ENCODE data around the gene VPS37B.
A peak's percentile ranks its signal among the peaks of the same experiment; 100 is the strongest.

The VPS37B gene

DNA sequence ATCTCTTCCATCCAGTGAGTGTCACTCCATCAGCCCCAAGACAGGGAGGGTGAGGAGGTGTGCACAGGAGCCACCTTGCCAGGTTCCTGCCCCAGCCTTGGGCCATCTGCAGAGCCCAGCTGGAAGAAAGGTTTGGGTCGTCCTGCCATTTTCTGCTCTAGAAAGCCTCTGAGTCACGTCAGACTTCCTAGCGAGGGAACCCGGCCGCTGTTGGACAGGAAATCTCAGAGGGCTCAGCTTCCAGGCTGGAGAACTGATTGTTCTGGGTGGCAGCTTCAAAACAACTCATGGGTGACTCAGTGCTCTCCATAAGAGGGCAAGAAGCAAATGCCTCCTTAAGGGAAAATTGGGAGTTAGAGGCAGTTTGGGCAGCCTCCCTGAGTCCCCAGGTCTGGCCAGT, 44.1 kb downstream of the VPS37B start:
- DNase-seq: no peak

DNA sequence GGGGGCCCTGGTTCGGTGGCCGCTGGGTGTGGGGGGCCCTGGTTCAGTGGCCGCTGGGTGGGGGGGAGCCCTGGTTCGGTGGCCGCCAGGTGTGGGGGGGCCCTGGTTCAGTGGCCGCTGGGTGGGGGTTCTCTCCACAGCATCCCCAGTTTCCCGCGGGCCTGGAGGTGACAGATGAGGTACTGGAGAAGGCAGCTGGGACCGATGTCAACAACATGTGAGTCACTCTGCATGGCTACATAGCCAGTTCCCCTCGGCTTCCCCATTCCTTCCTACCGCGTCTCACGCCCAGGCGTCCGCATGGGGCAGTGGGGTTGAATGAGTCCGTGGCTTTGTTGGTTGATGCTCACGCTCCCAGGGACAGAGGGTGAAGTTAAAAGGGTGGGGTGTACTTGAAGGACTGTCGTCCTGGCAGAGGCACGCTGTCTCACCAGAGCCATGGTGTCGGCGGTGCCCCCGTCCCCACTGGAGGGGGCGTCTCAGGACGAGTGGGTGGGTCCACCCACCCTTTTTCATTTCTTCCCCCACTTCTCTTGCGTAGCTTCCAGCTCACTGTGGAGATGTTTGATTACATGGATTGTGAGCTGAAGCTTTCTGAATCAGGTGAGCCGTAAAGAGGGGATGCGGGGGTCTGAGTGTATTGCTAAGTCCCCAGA, 45.1 kb downstream of the VPS37B start:
- DNase-seq: no peak

DNA sequence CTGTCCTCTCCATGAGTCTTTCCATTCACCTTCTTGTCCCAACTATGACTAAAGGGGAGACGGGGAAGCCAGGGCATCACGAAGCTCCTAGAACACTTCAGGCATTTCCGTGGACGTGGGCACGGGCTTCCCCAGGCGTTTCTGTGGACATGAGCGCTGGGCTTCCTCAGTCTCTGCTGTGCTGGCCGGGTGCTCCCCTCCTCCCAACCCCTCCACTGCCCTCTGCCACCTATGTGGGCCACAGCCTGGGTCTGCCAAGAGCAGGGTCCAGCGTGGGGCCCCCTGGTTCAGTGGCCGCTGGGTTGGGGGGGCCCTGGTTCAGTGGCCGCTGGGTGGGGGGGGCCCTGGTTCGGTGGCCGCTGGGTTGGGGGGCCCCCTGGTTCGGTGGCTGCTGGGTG, 45.9 kb downstream of the VPS37B start:
- no peak for DNase-seq

DNA sequence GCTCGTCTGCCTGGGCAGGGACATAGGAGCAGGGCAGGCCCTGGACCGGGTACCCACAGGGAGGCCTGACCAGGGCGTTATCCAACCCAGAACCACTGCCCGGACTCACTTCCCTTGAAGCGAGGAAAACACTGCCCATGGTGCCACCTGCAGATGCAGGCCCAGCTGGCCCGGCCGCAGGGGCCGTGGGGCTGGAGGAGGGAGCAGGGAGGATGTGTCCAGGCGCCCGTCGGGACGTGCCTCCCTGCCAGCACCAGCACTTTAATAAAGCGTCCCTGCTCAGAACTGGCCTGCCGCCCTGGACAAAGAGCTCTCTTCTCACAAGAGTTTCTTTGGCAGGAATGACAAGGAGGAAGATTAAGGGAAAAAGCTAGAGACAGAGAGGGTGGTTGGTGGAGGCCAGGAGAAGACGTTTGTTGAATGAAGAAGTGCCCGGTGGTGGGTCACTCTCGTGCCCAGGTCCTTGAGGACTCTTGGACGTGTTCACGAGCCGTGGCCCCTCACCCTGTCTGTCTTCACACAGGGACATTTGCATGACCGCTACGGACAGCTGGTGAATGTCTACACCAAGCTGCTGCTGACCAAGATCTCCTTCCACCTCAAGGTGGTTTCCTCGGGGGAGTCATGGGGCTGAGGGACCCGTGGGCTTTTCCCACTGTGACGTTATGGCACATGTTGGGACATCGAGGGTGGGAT, 46.4 kb downstream of the VPS37B start:
- no peak for DNase-seq

DNA sequence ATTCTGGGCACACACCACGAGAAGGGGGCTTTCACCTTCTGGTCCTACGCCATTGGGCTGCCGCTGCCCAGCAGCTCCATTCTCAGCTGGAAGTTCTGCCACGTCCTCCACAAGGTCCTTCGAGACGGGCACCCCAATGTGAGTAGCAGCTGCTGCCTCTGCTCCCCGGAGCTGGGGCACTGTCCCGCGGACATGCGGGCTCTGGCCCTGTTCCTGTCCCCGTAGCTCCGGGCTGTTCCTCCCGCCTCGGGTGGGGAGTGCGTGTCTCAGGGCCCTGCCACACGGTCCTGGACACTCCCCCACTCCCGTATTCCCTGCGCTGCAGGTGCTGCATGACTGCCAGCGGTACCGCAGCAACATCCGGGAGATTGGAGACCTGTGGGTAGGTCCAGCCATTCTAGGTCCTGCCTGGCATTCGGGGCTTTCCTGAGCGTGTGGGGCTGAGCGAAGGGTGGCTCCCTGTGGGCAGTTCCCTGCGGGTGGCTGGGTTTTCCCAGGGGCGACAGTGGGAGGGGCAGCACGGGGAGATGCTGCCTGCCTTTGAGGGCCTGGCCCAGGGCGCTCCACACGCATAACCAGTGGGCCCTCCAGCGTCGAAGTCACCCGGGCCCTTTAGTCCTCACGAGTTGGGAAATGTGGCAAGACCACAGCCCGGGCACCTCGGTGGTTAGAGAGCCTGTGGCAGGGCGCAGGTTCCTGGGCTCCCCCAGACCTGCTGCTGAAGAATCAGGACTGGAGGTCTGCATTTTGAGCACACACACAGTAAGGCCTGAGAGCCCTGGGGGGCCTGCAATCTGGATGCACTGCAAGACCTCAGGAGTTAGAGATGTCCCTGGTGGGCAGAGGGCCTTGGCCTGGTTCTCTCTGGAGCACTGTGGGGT, 47.2 kb downstream of the VPS37B start:
- DNase-seq: no peak

DNA sequence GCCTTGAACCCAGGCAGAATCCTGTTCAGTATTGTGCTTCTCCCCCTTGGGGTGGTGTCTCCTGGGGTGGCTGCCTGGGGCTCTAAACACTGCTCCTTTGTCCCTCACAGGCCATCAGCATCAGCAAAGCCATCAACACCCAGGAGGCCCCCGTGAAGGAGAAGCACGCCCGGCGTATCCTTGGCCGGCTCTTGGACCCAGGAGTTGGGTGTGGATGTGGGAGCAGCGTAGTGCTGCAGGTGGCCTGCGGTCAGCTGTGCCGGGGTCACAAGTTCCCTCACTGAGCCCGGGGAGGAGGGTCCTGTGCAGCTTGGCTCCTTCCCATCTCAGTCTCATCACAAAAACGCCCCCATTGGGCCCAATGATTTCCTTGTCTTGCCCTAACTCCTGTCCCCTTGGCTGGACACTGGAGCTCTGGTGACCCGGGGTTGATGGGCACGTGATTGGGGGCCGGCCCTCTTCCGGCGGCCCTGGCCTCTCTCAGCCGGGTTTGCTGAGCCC, 48.0 kb downstream of the VPS37B start:
- DNase-seq: no peak

DNA sequence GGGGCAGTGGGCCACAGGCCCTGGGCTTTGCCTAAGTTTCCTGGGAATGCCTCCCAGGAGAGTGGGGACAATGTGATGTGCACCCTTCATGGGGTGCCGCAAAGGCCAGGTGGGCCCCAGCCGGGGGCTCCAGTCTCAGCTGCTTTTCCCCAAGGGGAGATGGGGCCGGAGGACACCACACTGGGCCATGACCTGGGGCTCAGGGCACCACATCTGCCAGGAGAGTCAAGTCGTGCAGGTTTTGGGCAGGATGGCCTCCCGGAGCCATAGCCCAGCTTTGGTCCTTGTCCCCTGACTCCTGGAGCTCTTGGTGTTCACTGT, 48.4 kb downstream of the VPS37B start:
- no peak for DNase-seq

DNA sequence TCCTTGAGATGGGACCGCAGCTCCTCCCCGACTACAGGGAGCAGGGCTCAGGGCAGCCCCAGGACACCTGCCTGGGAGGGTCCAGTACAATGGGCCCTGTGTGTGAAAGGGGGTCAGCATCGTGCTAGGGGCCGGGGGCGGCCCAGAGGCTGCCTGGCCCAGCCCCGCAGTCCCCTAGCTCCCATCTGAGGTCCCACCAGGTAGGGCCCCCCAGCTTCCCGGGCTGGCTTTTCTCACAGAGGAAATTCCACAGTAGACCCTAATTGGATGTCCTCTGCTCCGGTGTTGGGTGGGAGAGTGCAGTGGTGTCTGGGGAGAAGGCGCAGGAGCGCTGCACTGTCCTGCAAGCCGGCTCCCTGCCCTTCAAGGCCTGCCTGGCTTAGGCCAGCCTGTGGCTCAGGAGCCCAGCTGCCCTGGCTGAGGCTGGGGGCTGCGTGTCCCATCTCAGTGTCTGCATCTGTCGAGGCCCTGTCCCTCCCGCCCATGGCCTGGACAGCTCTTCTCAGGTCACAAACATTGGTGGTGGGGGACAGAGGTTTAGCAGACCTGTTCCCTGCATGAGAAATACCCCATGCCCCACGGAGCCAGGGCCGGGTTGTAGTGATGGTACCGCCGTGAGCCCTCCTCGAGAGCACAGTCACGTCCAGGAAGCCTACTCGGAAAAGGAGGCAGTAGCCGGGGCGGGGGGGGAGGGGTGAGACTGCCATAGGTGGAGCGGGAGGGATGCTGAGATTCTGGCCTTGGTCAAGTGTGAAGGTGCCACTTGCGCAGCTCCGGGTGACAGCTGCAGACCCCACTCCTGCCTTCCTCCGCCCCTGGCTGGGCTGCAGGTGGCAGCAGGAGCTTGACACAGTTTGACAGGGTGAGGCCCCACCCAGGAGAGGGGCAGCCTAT, 49.1 kb downstream of the VPS37B start:
- DNase-seq: no peak

DNA sequence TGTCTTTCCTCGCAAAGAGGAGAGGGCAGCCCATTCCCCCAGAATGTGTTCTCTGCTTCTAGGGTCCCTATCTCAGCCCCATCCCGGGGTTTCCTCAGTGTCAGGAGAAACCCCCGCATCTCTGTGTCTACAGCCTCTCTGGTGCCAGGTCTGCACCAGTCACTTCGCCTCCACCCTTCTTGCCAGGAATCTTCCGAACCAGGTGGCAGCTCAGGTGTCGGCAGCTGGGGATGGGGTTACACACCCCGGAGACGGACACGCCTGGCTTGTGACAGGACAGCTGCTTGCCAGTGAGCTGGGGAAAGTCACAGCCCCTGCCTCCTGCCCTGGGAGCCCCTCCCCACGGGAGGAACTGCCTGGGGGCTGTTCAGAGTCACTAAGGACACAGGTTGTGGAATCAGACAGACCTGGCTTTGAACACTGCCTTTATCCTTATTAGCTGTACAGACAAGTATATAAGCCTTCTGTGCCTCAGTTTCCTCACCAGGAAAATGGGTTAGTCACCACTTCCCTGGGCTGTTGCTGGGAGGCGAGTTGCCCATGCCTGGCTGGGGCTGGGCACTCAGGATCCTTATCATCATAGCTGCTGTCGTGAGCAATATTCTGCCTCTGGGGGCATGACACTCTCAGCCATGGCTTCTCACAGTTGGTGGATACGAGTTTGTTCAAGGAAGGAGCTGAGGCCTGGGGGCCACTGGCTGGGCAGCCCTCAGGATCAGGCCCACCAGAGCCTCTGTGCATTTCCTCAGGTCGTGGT, 49.9 kb downstream of the VPS37B start:
- no peak for DNase-seq

DNA sequence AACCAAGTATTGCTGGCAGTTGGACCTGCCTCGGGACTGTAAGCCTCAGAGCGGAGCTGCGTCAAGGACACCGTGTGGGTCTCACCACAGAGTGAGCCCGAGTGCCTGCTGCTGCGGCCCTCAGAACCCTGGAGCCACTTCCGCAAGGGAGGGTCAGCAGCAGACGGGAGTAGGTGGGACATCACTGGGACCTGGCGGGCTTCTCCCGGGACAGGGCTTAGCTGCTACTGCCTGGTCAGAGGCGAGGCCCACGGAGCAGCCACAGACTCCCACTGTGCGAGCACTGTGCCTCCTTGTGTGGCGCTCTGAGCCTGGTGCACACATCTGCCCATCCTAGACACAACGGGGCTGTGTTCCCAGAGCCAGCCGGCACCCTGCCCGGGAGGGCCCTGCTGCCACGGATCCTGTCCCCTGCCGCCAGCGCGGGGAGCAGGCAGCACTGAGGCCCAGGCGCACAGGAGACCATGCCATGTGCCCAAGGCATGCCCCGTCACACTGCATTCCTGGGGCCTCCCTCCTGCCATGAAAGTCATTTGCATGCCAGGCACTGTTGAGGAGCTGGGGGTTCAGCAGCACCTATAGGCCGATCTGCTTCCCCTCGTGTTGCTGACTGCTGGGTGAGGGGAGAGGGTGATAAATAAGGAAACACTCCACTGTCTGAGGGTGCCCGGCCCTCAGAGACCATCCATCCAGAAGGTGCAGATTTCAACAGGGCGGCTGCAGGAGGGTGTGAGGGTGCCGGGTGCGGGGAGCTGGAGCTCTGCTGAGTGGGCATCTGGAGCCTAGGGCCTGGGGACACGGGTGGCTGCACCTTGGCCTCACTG, 50.7 kb downstream of the VPS37B start:
- peak in 1 of 2 experiments; percentile 14 for DNase-seq

DNA sequence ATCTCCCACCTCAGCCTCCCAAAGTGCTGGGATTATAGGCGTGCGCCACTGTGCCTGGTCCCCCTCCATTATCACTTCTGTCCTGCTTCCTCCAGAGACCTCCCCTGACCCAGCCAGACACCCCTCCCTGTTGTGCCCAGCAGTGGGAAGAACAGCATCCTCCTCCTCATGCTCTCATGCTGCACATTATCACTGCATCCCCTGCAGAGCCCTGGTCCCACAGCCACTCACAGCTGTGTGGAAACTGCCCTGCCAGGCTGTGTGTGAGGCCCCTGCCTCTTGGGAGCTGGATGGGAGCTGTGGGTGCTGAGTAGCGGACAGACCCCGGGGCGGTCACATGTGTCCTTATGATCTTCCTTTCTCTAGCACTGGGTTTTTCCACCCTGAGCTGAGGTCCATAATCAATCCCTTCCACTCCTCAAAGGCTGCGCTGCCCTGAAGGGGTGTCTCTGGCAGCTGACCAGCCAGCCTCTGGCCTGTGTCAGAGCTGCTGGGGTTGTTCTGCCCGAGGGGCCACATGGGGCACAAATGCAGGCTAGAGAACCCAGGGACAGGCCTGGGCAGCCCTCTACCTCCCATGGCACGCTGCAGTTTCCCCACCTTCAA, 51.5 kb downstream of the VPS37B start:
- DNase-seq: no peak

DNA sequence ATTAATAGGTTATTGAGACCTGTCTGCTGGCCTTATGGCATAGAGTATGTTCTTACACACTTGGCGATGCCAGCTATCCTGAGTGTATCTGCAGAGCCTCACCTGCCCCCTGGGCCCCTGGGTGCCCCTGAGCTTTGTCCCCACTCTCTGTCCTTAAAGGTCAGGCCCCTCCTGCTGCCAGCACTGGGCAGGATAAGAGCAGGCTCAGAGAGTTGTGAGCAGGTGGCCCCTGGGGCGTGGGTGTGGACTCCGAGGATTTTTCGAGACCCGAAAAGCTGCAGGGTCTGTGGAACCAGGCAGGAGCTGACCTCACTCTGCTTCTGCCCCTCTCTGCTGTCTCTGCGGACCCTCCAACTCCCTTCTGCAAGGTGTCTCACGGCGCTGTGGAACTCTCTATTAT, 52.5 kb downstream of the VPS37B start:
- no peak for DNase-seq

DNA sequence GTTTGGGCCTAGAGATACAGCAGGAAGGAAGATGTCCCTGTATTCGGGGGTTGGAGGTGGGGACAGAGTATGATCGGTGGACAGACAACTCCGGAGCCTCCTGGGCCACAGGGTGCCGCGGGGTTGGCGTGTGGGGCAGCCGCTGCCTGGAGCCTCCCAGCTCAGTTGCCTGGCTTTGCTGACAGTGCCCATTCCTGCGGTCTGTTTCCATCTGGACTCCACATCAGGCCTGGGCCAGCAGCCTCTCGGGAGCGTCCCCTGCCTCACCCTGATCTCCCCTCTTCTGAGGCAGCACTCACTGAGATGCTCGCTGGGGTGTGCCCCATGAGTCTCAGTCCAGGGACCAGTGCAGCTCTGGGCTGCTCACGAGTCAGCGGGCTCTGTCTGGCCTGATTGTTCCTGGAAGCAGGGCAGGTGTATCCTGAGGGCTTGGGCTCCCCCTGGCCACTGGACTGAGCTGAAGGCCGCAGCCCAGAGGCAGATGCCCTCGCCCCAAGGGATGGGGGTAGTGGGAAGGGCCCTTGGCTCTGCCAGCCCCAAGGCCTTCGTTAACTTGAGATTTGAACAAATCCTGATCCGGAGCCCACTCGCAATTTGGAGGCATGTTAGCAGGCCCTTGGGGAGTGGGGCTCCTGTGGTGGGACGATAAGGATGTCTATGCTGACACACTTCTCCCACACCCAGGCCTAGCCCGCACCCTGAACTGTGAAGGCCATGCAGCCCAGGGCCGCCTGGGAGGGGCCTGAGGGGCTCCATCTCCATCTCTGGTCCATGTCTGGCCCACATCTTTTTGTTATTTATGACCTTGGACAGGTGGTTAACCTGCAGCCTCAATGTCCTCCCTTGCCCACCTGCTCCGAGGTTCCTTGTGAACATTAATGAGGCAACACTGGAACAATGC, 53.2 kb downstream of the VPS37B start:
- DNase-seq: no peak

DNA sequence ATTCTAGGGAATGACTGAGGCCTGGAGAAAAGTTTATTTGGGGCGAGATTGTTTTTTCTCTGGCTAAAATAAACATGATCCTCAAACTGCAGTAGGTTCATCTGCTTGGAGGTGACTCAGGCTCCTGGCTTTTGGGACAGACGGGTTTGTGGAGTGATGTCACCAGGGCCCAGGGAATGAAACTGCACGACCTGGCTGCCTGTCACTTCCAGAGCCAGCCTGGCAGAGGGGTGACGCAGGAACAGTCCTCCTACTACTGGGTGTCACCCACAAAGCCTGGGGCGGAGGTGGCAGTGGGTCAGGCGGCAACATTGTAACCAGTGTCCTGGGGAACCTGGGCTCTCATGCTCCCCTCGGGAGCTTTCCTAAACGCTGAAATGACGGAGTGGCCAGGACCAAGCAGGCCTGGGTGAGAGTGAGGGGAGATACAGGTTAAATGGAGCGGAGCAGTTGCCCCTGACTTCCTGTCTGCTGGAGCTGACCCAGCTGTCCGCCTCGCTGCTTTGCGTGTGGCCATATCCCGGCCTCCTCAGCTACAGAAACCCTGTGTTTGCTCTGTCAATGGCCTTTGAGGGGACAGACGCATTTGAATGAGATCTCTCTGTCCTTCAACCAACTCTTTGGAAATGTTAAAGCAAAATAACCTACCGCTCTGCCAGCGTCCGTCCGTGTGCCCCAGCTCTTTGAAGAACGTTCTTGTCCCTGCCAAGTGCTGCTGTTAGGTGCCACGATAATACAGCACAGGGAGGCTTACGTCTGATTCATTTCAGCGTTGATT, 54.2 kb downstream of the VPS37B start:
- no peak for DNase-seq

DNA sequence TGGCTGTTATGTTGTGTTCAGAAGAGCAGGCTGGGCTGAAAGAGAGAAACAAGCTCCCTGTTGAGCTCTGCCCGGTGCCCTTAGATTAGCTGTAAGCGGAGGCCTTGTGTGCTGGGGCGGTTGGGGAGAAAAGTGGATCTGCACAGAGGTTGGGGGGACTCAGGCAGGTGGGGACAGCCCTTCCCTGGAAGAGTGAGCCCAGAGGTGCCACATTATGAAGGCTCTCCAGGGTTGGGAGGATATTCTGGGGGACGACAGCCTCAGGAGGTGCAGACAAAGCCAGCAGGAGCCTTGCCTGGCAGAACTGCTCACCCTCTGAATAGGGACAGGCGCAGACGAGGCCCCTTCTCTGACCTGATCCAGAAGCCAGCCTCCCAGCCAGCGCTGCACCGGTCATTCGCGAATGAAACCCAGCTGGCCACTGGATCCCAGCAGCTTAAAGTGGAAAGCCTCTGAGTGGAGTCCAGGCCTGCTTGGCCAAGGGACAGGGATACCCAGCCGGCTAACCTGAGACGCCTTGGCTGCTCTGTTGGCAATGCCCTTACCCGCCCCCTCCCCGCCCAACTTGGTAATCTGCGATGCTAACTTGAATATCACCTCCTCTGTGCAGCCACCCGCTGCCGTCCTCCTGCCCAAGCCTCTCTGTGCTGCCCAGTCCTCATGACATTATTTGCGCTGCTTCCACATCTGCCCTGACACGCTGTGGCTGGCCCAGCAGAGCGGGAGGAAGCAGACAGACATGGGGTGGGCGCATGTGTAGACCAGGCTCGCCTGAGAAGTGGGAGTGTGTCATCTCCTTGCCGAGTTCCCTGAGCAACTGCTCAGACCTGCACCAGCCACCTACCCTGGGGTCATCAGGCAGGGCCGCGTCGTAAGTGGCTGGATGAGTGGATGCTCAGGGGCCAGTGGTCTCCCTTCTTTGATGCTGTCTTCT, 55.1 kb downstream of the VPS37B start:
- DNase-seq: no peak

DNA sequence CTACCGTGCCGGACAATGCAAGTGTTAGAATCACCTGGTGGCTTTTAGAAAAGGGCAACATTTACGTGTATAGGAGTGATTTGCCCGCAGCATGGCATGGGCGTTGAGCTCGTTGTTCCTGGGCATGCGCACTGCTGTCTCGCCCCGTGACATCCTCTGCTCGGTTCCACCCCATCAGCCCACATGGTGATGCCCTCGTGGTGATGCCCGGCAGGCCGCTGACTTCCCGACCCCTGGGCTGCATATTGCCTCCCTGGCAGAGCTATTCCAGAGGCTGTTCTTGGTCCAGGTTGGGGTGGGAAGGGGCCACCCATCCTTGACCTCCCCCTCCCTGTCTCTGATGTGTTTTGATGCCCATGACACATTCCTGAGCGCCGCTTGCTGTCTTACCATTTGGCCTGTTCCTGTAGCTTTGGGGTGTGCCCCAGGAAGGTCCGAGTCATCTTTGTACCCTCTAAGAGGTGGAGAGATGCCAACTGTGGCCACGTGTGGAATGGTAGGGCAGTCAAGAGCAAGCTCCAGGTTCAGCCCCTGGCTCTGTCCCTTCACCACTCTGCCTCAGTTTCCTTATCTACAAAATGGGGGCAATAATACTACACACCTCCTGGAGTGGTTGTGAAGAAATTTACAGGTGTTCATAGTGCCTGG, 55.9 kb downstream of the VPS37B start:
- no peak for DNase-seq

DNA sequence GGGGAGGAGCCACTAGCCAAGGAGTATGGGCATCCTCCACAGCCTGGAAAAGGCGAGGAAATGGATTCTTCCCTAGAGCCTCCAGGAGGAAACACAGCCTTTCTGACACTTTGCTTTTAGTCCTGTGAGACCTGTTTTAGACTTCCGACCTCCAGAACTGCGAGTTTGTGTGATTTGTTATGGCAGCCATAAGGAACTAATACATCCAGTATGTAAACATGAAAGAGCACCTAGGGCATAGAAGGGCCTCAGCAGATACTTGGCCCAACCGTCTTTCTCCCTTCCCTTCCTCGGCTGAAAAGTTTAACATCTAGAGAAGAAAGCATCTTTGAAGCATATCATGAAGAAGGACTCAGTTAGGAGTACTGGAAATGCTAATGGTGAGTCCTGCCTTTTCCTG, 57.1 kb downstream of the VPS37B start:
- DNase-seq: no peak
